SHP77 treated with DMSO at 0.1 percent for 48 hours (cell line): ENCODE results near the gene TNS4.

Experiments
- DNase-seq: peaks from one replicate; lab custom pipeline; 2025; lab: John Stamatoyannopoulos, UW

Gene TNS4

DNA sequence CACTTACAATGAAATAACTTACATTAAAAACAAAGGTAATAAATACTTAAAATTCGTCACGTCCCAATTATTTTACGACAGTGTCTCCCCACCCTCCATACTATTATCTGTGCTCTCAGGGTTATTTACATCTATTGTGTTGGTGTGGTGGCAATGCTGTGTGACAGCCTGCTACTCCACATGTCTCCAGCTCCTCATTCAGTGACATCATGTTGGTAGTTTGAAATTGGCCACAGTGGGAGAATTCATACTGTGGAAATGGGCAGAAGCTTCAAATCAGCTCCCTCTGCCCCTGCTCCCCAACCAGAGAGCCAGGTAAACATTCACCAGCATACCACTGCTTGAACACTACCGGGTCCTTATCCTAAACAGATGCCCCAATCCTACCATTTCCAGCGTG, 6.3 kb downstream of the TNS4 start:
- no peak for DNase-seq

DNA sequence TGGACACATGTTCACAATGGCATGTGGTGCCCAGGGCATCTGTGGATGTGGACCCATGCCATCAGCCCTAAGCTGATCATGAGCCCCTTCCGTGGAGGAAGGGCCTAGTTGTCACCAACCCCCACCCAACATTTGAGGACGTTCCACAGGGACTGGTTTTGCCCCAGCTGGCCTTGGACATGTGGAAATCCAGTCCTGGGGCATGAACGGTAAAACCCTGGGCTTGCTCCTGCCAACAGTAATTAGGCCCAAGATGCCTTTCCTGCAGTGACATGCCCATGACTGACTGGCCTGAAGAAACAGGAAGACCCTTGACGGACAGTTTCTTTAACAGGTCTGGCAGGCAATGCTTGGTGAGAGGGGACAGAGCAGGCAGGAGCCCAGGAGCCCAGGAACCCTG, 7.7 kb downstream of the TNS4 start:
- no peak for DNase-seq

DNA sequence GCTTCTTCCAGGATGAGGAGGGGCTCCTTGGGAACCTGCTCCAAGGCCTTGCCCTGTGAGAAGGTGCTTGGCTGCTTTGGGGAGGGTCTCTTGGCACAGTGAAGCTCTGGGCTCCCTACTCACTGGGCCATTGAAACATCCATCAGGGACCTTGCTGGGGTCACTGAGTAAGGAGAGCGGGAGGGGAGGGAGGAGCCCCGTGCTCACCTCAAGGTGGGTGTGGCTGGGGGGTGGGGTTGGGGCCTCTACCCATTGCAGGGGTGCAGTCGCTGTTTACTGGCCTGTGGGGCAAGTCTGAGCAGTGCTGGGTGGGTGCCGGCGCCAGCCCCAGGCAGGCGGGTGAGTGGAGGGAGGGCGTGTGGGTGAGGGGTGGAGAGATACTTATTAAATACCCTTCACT, 9.9 kb downstream of the TNS4 start:
- DNase-seq = no peak

DNA sequence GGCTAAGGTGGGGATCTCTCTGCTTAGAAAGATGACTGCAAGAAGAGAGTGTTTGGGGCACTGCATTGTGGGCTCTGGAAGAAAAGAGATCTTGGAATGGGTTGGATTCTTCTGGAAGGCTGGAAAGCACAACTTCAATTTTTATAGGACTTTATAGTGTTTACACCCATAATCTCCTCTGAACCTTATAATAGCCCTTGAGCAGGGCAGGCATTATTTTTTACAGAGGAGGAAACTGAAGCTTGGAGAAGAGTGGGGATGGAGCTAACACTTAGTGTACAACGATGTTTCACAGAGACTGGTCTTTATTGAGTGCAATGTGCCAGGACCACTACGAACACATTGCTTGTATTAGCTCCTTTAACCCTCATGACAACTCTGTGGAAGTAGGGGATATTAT, 10.4 kb downstream of the TNS4 start:
- no peak for DNase-seq

DNA sequence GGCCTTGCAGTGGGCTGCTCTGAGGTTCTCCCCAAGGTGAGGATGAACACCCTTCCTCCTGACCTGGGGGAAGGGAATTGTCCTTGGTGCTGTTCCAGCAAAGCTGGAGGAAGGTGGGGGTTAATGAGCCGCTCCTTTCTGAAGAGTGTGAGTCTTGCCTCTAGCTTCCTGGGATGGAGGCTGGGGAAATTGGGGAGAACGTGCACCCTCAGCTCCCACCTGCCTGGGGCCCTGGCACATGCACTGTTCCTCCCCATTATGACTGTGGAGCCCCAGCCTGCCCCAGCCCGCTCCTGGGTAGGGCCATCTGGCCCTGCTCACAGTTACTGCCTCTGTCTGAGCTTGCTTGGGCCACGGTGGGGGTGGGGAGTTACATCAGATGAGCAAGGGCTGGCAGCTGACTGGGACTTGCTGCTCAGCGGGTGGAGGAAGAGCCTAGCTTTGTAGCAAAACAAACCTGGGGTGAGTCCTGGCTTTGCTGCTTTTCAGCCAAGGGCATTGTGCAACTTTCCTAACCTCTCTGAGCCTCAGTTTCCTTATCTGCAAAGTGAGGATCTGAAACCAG, 11.1 kb downstream of the TNS4 start:
- no peak for DNase-seq

DNA sequence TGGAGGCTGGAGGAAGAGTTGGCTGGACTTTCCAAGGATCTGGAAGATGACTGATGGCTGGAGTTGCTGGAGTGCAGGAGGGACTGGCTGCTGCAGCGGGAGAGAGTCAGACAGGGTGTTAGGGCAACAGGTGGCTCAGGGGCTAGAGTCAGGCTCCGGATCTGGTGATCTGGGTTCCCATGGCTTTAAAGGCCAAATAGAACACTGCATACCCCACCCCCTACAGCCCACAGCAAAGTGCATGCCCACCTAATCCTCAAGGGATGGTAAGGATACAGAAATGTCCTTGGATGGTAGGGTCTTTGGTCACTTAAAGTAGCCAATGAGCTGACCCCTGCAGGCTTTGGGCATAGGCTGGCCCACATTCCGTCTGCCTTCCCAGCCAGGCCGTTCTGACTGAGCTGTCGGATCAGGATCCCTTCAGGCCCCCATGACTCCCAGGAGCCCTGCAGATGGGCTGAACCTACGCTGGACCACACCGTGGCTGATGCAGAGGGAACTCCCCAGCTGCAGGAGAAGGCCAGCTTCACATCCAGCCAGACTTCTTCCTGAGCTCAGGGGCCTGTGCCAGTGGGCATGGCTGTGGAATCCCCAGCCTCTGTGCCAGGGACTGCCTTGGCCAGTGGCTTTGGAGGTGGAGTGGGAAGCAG, 13.9 kb downstream of the TNS4 start:
- DNase-seq = no peak

DNA sequence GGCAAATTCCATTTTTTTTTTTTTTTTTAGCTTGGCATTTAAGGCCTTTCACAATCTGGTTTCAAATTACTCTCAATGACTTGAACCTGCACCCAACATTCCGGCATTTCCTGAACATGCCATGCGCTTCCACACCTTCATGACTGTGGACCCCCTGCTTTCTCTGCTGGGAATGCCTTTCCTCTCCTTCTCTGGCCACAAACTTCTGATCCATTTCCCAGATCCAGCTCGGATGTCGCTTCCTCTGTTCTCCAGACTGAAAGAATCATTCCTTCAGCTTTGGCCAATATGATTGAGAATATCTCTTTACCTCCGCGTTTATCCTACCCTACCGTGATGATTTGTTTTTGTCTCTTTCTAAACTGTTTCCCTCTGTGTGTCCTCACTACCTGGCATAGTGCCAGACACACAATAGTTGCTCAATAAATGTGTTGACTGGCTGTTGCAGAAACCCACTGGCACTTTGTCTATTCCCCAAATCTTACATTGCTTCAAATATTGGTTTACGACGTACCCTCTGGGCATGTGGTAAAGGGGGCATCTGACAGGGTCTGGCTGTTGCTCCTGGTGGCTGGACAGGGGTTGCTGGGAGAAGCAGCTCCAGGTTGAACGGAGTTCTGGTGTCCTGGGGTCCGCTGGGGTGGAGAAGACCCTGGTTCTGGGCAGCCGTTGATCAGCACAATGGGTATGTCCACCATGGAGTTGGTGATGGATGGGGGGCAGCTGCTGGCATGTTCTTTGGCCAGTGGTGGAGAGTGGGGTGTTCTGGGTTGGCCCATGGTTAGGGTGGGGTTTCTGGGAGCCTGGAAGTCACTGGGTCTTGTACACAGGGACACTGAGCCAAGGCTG, 14.7 kb downstream of the TNS4 start:
- DNase-seq = no peak

DNA sequence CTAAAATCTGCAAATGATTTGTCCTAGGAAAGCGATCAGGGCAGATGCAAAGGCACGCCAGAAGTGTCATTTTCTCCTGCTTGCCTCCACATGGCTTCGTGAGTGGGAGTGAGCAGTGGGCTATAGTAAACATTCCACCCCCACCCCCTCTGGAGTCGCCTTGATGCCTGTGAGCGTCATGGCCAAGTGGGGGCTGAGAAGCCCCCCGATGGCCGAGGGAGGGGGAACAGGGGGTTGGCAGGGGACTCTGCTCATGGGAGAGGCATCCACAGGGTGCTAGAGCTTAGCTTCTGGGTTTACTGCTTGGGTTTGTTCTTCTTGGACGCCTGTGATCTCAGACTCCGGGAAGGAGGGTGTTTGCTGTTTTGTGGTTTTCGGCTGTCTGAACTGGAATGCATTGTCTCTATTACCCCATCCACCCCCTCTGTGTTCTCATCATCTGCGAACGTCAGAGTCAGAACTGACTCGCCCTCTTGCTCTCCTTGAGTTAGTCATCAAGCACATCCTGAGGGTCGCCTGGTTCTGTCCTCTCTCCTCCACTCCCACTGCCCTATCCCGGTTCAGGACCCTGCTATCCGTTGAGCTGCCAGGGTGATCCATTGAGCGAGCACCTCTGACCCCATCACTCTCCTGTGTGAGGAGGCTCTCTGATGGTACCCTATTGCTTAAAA, 15.4 kb downstream of the TNS4 start:
- no peak for DNase-seq

DNA sequence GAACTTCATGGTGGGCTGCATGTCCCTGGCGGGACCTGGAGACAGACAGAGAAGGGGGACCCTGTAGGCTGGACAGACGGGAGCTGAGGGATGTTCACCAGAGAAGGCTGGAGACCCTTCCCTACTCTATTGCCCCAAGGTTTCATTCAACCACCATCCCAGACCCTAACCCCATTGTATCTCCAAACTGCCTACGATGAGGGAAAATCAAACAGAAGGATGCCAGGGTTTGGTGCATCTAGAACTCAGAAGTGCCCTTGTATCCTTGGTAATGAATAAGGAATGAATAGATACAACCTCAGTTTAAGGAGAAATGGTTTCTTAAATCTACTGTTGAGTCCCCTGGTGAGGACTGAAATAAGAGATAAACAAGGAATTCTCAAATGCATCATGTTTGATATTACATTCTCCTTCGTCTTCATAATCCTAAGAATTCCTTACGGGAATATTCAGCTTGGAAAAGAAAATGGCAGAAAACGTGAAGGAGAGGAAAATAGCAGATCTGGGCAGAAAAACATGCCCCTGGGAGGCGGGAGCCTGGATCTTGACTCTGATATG, 16.4 kb downstream of the TNS4 start:
- no peak for DNase-seq

DNA sequence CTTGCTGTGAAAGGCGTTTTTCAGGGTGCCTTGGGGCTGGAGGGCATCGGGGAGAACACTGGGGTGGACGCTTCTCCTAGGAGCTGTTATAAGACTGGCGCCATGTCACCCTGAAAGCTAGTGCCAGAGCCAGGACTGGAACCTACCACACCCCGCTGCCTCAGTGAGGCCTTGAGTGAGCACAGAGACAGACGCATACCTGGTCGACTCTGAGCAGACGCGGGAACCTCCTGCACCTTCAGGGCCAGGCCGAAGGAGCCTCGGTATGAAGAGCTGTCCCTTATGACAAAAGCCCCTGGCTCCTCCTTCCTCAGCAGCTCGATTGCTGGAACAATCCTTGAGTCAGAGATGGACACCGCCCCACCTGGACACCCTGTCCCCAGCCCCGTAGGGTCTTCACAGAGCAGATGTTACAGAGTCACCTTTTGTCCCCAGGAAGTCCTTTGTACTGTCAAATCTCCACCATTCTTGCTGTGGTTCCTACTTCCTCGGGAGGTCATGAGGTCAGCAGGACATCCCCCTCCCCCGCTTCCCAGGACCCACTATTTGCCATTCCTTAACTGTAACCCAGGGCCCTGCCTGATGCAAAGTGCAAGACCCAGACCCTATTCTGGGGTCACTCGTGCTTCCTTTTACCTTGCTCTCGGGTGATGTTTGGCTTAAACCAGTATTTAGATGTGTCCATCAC, 17.0 kb downstream of the TNS4 start:
- no peak for DNase-seq

DNA sequence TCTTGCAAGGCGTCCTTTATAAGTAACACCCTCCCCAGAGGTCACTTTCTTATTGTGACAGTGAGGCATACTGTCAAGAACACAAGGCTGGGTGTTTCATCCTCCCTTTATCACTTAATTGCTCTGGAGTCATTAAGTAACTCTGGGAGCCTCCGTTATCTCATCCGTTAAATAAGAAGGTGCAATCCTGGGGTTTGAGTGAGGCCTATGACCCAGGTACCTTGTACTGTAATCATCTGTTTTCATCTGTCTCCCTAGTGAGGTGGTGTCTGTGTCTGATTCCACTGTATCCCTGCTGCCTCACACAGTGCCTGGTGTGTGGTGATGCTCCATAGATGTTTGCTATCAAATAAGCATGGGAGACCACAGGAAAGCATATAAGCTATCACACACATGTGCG, 17.7 kb downstream of the TNS4 start:
- no peak for DNase-seq

DNA sequence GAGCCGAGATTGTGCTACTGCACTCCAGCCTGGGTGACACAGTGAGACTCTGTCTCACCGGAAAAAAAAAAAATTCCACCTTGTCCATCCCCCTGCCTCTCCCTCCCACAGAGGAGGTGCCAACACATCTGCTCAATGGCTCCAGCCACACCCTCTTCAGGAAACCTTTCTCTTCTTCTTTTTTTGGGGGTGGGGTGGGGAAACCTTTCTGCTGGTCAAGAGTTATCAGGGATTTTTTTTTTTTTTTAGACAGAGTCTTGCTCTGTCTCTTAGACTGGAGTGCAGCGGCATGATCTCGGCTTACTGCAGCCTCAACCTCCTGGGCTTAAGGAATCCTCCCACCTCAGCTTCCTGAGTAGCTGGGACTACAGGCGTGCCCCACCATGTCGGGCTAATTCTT, 18.7 kb downstream of the TNS4 start:
- no peak for DNase-seq

DNA sequence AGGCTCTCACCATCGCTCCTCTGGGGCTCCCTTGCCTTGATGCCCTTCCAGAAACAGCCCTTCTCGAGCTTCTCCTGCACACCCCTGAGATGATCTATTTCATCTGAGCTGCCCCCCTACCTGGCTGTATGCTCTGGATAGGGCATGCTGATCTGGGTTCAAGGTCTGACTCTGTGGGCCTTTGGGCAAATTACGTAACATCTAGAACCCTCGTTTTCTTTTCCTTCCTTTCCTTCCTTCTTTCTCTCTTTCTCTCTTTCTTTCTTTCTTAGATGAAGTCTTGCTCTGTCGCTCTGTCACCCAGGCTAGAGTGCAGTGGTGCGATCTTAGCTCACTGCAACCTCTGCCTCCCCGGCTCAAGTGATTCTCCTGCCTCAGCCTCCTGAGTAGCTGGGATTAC, 20.3 kb downstream of the TNS4 start:
- no peak for DNase-seq

DNA sequence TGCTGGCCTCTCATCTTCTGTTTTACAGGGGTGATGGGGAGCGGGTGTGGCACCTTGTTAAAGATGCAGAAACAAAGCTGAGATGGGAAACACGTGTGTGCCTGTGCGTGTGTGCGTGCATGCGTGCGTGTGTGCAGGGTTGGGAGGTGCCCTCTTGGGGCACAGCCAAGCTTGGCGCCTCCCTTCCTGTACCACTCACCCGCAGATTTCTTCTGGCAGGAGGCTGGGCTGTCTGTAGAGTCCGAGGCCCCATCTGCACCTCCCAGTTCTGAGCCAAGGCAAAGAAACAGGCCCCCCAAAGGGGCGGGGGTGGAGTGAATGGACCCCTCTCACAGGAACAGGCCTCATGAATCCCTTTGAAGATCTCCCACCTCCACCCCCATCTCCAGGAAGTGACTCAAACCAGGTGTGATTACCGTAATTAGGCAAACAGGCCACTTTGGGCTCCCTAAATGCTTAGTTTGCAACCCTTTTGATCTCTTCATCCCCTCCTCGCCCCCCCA, 20.9 kb downstream of the TNS4 start:
- DNase-seq = no peak

DNA sequence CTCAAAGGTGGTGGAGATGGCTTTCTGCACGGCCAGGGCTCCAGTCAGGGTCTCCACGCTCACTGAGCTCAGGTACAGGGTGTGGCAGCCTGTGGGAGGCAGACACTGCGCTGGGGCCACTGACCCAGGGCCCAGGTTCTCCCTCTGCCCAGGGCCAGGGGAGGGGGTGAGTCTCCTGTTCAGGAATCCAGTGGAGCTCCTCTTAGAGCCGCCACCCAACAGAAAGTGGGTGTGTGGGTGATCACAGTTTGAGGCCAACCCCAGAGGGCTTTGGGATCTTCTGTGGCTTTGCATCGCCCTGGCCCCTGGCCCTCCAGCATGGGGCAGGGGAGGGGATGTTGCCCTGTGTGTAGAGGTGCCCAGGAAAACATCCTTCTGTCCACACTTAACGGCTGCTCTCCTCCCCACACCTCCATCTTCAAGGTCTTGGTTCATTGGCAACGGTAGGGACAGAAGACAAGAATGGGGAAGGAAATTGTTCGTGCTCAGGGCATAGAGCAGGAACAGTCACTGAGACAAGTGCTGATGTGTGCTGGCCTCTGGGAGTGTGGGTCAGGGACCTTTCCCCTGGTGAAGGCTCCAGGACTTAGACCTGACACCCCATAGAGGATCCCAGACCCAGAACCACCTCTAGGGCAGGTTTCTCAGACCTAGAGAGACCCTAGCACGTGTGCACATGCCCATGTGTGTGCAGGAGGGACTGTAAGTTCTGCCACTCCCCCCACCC, 21.5 kb downstream of the TNS4 start:
- no peak for DNase-seq

DNA sequence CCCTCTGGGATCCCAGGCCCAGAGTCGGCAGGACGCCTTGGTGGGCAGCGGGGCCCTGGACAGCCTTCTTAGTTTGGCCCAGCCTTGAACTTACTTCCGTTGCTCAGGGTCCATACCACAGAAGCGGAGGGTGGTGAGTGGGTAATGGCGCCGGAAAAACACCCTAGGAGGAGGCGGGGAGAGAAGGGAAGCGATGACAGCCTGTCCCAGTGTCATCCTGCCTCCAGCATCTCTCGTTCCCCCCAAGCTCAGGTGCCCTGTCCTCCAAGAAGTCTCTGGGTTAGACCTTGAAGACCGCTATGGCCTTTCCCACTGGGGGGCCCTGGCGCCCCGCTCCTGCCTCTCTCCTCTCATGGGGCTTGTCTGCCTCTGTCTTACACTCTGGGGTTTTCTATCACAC, 22.9 kb downstream of the TNS4 start:
- DNase-seq = no peak

DNA sequence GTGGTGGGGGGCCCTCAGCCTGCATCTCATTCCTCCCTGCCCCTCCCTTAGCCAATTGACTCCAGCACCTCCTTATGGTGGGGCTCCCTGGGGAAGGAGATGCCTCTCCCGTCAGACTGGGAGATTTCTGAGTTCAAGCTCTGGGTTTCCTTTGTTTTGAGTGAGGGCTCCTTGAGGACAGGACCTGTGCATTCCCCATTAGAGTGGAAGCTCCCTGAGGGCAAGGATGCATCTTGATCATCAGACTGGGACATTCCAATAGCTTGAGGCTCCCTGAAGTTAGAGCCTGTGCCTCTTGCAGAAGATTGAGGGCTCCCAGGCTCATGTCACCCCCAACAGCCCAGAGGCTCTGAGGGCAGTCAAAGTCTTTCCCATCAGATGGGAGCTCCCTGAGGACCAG, 23.6 kb downstream of the TNS4 start:
- no peak for DNase-seq

DNA sequence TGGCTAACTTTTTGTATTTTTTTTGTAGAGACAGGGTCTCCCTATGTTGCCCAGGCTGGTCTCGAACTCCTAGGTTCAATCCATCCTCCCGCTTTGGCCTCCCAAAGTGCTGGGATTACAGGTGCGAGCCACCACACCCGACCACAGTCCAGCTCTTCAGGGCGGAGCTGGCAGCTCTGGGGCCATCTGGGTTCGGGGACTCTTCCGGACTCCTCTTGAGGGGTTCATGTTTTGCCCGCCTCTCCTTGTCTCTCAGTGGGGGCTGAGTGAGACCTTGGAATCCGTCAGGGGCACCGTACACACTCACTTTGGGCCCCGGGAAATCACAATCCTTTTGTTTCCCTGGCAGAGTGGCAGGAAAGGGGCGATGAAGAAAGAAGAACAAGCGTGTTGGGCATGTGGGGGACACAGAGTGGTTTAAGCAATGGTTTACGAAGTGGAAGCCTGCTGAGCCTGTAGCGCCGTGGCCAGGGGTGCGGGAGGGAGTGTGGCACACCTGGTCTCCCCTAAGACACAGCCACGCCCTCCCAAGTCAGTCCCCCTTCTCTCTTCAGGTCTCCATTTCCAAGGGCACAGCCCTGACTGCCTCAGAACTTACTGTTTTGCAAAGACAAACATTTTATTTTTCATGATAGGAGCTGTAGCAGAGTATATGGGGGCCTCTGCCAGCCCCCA, 26.1 kb downstream of the TNS4 start:
- no peak for DNase-seq

DNA sequence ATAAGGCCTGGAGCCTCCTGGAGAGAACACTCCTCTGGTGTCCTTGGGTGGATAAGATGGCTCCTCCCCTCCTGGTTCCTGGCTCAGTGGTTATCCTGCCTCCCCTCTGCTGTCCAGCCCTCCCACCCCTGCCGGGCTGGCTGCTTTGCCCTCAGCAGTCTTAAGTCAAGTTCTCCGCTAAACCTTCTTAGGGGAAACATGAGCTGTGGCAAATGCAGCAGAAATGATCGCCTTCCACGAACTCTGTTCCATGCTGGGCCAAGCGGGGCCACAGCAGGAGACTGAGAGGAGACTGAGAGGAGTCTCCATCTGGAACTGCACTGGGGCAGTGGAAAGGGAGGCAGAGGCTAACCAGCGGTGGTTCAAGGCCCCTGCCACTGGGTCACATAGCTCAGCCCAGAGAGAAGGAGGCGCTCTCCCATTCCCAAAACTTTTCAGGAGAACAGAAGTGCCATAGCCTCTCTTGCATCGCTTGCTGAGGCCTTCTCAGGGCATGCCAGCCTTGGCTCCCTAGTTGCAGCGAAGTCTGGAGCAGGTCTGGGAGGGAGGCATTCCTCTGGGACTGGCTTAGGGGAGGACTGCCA, 26.9 kb downstream of the TNS4 start:
- DNase-seq = no peak
